ENCODE measurements around the gene EPG5. TPM values are rescaled to one million over a fixed set of nuclear protein-coding genes. Genes with fewer than 3 reads are reported as not detected.
A peak's percentile ranks its signal among the peaks of the same experiment; 100 is the strongest.

Gene EPG5
- total and polyA plus RNA-seq, 2 of the 4 experiments (the other 2 are of a cell fraction), result 37.3 to 114 TPM

GRCh38 chr18:45976974-45977373, 9.8 kb upstream of the EPG5 start:
- dilution Hi-C loops (cut with HindIII; ENCODE audit: low sequenced_read_pairs, unreplicated experiment), result no loop called here
- Histone ChIP-seq H4K20me1 (ENCODE audit: insufficient read depth, low read length) (no peaks in the 10 kb centered on the region), H3K27me3 (ENCODE audit: control insufficient read depth, insufficient read depth, low read length) (no peaks in the 10 kb centered on the region), H3K4me2 (ENCODE audit: low read depth, low read length) (no peak overlapping the region), H2BK20ac (ENCODE audit: low read depth, low read length) (no peak overlapping the region), H3K4ac (ENCODE audit: low read depth, low read length) (no peak overlapping the region), H3K18ac (ENCODE audit: low read depth, low read length) (no peak overlapping the region), H2AFZ (replicated peaks; ENCODE audit: low read length, poor library complexity) (no peak overlapping the region), H3K27ac (ENCODE audit: insufficient read depth, low read length) (no peak overlapping the region), H2BK120ac (ENCODE audit: low read depth, low read length) (no peak overlapping the region), H2AK5ac (ENCODE audit: low read depth, low read length) (peak overlapping the region; percentile 63; the same call in 1 of the 2 replicates), H3K14ac (replicated peaks; ENCODE audit: low read depth, low read length) (no peak overlapping the region), H2BK15ac (ENCODE audit: low read depth, low read length) (no peak overlapping the region), H3K9ac (ENCODE audit: low read depth, low read length) (no peak overlapping the region), H2AK9ac (replicated peaks; ENCODE audit: low read depth, low read length, poor library complexity) (no peak overlapping the region), H4K8ac (ENCODE audit: low read depth in 2 of 2, low read length in 2 of 2) (no peak overlapping the region), H3K4me3 (ENCODE audit: insufficient read depth, low read depth, low read length) (no peak overlapping the region), H2BK5ac (ENCODE audit: low read depth, low read length, poor library complexity, severe bottlenecking) (no peak overlapping the region), H3K4me1 (ENCODE audit: control insufficient read depth, insufficient read depth, low read length) (0 out of 2 replicates have a peak, but pooled peaks cover 2% of the 10 kb centered on the region), H3K23ac (ENCODE audit: low read depth, low read length) (no peak overlapping the region), H3K36me3 (ENCODE audit: control insufficient read depth, insufficient read depth, low read length) (no peaks in the 10 kb centered on the region), H4K91ac (ENCODE audit: insufficient read depth, low read depth, low read length) (no peak overlapping the region), H3K56ac (ENCODE audit: extremely low read depth, insufficient read depth, low read length) (no peak overlapping the region), H3K9me1 (ENCODE audit: insufficient read depth, low read length) (no peaks in the 10 kb centered on the region), H4K5ac (ENCODE audit: low read depth, low read length) (no peak overlapping the region), H3K9me3 (ENCODE audit: control insufficient read depth, insufficient read depth, low read length) (no peaks in the 10 kb centered on the region), H3K79me1 (ENCODE audit: low read depth in 1 of 2, low read length in 2 of 2) (no peaks in the 10 kb centered on the region)
- in situ Hi-C loops (cut with MboI; ENCODE audit: low sequenced_read_pairs), result loop anchor here (5.0 kb wide), 1 partner anchor 95 kb away; the partner anchor contains the start of gene PSTPIP2
- WGBS, 2 experiments (ENCODE audit: extremely low coverage in 2 of 2, insufficient read length in 1 of 2), result no CpG with 5 or more reads among the region's 5 CpGs
- TF ChIP-seq, protein P1, sequence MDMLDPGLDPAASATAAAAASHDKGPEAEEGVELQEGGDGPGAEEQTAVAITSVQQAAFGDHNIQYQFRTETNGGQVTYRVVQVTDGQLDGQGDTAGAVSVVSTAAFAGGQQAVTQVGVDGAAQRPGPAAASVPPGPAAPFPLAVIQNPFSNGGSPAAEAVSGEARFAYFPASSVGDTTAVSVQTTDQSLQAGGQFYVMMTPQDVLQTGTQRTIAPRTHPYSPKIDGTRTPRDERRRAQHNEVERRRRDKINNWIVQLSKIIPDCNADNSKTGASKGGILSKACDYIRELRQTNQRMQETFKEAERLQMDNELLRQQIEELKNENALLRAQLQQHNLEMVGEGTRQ (IDR thresholded peaks at IDR 0.05; ENCODE audit: low read depth, low read length), result no peak
- TF ChIP-seq CHD1 (IDR thresholded peaks at IDR 0.05; ENCODE audit: low read depth, low read length), result no peak
- no peak for TF ChIP-seq MAZ (IDR thresholded peaks at IDR 0.05; ENCODE audit: borderline replicate concordance, low read depth, low read length)
- TF ChIP-seq SMC3 (IDR thresholded peaks at IDR 0.05; ENCODE audit: low read depth, low read length), result no peak
- no TSS peak for BruUV-seq (replicated peaks)
- ATAC-seq (ENCODE audit: low read depth) (no peak), DNase-seq (no peak)
- ChIA-PET POLR2A (ENCODE audit: unreplicated experiment) (no interaction called here), CTCF (no interaction called here)
- intact Hi-C loops (cut with micrococcal nuclease), result no loop called here

Data from IMR-90 (cell line).